MM.1S (cell line): ENCODE results near the gene CAPN12.

ENCODE experiments used
- DNase-seq: peaks from one replicate; pipeline ENCODE4 v3.0.0-alpha.2; 2015
- H2AFZ ChIP-seq: fragments of 300-600 bp; sonication (generic); 2 replicates; pipeline ENCODE4 v1.6.0; 2016; ENCODE audit warnings: antibody characterized with exemption, low read length
- H3F3A ChIP-seq: fragments of 300-600 bp; sonication (generic); 2 replicates; pipeline ENCODE4 v1.6.1; 2016; ENCODE audit warnings: mild to moderate bottlenecking, antibody characterized with exemption, low read length, moderate library complexity, mixed read lengths; ENCODE audit not compliant: insufficient read depth
- H3K27ac ChIP-seq: fragments of 300-600 bp; sonication (generic); 2 replicates; pipeline ENCODE4 v1.5.1; 2016; ENCODE audit warnings: mild to moderate bottlenecking, low read length
- H3K27me3 ChIP-seq: fragments of 300-600 bp; sonication (generic); replicated peaks from 2 replicates; pipeline ENCODE4 v1.6.0; 2016; ENCODE audit warnings: low read length; ENCODE audit not compliant: insufficient read depth
- H3K36me3 ChIP-seq: fragments of 300-600 bp; sonication (generic); replicated peaks from 2 replicates; pipeline ENCODE4 v1.6.1; 2016; ENCODE audit warnings: mild to moderate bottlenecking, low read length, mixed read lengths; ENCODE audit not compliant: insufficient read depth
- H3K4me1 ChIP-seq: fragments of 300-600 bp; sonication (generic); 2 replicates; pipeline ENCODE4 v1.6.1; 2016; ENCODE audit warnings: low read length, mixed read lengths
- H3K4me2 ChIP-seq: fragments of 300-600 bp; sonication (generic); 2 replicates; pipeline ENCODE4 v1.6.0; 2016; ENCODE audit warnings: low read depth, low read length
- H3K4me3 ChIP-seq: fragments of 300-600 bp; sonication (generic); 2 replicates; pipeline ENCODE4 v1.5.1; 2016; ENCODE audit warnings: low read length, mixed read lengths
- H3K79me2 ChIP-seq: fragments of 300-600 bp; sonication (generic); 2 replicates; pipeline ENCODE4 v1.6.1; 2016; ENCODE audit warnings: mixed run types, low read length, mixed read lengths
- H3K9ac ChIP-seq: fragments of 300-600 bp; sonication (generic); 2 replicates; pipeline ENCODE4 v1.6.1; 2016; ENCODE audit warnings: low read length, mixed read lengths
- H3K9me2 ChIP-seq: fragments of 300-600 bp; sonication (generic); replicated peaks from 2 replicates; pipeline ENCODE4 v1.6.1; 2016; ENCODE audit warnings: mild to moderate bottlenecking, low read length, mixed read lengths; ENCODE audit not compliant: insufficient read depth
- H3K9me3 ChIP-seq: fragments of 300-600 bp; sonication (generic); replicated peaks from 2 replicates; pipeline ENCODE4 v1.6.1; 2016; ENCODE audit warnings: mild to moderate bottlenecking, low read length, mixed read lengths; ENCODE audit not compliant: insufficient read depth
- H4K20me1 ChIP-seq: fragments of 300-600 bp; sonication (generic); 2 replicates; pipeline ENCODE4 v1.6.1; 2016; ENCODE audit warnings: mild to moderate bottlenecking, low read length, moderate library complexity, mixed read lengths; ENCODE audit not compliant: insufficient read depth
- EZH2 ChIP-seq: fragments of 300-600 bp; sonication (generic); optimal IDR thresholded peaks from 2 replicates; pipeline ENCODE3; 2017; ENCODE audit warnings: low read depth, mild to moderate bottlenecking, antibody characterized with exemption, low read length, mixed read lengths
- EZH2phosphoT487 ChIP-seq: fragments of 300-600 bp; sonication (generic); IDR thresholded peaks from 2 replicates; pipeline ENCODE4 v1.6.1; 2018; ENCODE audit warnings: antibody characterized with exemption, low read length
- TF ChIP-seq, protein P1 (sequence below): fragments of 300-600 bp; sonication (generic); IDR thresholded peaks from 2 replicates; pipeline ENCODE4 v1.5.1; 2016; ENCODE audit warnings: antibody characterized with exemption, low read length, mixed read lengths

CAPN12 gene

GRCh38 chr19:38712161-38712748, 32.0 kb downstream of the CAPN12 start:
- no peaks in the 10 kb centered on the region for H3K36me3 ChIP-seq
- H2AFZ ChIP-seq = no peak overlapping the region
- H3K4me3 ChIP-seq = no peak overlapping the region
- H3K27me3 ChIP-seq = no peaks in the 10 kb centered on the region
- no peak overlapping the region for H3K27ac ChIP-seq
- no peaks in the 10 kb centered on the region for H3K9me3 ChIP-seq
- no peaks in the 10 kb centered on the region; the same call in 1 of the 2 replicates for H3K79me2 ChIP-seq
- no peaks in the 10 kb centered on the region for H3K4me1 ChIP-seq
- no peak overlapping the region for H3K4me2 ChIP-seq
- no peaks in the 10 kb centered on the region for H3K9me2 ChIP-seq
- H3K9ac ChIP-seq = no peak overlapping the region
- TF ChIP-seq EZH2phosphoT487 (no peak), EZH2 (no peak)
- TF ChIP-seq, protein P1, sequence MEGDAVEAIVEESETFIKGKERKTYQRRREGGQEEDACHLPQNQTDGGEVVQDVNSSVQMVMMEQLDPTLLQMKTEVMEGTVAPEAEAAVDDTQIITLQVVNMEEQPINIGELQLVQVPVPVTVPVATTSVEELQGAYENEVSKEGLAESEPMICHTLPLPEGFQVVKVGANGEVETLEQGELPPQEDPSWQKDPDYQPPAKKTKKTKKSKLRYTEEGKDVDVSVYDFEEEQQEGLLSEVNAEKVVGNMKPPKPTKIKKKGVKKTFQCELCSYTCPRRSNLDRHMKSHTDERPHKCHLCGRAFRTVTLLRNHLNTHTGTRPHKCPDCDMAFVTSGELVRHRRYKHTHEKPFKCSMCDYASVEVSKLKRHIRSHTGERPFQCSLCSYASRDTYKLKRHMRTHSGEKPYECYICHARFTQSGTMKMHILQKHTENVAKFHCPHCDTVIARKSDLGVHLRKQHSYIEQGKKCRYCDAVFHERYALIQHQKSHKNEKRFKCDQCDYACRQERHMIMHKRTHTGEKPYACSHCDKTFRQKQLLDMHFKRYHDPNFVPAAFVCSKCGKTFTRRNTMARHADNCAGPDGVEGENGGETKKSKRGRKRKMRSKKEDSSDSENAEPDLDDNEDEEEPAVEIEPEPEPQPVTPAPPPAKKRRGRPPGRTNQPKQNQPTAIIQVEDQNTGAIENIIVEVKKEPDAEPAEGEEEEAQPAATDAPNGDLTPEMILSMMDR = no peak
- DNase-seq = no peak
- H3F3A ChIP-seq = no peaks in the 10 kb centered on the region
- no peaks in the 10 kb centered on the region for H4K20me1 ChIP-seq

DNA sequence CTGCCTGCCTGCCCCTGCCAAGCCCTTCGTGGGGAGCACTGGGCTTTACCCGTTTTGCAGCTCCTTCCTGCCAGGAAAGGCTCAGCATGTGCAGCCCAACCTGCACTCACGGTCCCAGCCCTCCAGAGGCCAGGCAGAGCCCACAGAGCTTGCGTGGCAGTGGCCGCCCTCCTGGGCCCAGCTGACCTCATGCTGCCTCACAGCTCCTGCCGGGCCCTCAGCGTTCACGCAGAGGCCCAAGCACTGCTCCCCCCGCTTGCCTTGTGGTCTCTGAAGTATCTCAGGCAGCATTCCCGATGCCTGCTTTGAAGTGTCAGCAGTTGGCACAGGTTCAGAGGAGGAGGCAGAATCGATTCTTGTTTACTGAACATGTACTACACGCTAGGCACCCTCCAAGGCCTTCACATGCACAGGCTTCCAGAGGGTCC, 32.5 kb downstream of the CAPN12 start:
- Histone ChIP-seq H3K9me2 (no peaks in the 10 kb centered on the region), H4K20me1 (no peaks in the 10 kb centered on the region), H3K9me3 (no peaks in the 10 kb centered on the region), H3K9ac (no peak overlapping the region), H3K27ac (no peak overlapping the region), H3K36me3 (no peaks in the 10 kb centered on the region), H3K4me1 (no peaks in the 10 kb centered on the region), H2AFZ (no peak overlapping the region), H3K27me3 (no peaks in the 10 kb centered on the region), H3K4me3 (no peak overlapping the region), H3K4me2 (no peak overlapping the region), H3F3A (no peaks in the 10 kb centered on the region), H3K79me2 (no peaks in the 10 kb centered on the region; the same call in 1 of the 2 replicates)
- DNase-seq = no peak
- TF ChIP-seq EZH2 (no peak), EZH2phosphoT487 (no peak)
- TF ChIP-seq, protein P1 = no peak

DNA sequence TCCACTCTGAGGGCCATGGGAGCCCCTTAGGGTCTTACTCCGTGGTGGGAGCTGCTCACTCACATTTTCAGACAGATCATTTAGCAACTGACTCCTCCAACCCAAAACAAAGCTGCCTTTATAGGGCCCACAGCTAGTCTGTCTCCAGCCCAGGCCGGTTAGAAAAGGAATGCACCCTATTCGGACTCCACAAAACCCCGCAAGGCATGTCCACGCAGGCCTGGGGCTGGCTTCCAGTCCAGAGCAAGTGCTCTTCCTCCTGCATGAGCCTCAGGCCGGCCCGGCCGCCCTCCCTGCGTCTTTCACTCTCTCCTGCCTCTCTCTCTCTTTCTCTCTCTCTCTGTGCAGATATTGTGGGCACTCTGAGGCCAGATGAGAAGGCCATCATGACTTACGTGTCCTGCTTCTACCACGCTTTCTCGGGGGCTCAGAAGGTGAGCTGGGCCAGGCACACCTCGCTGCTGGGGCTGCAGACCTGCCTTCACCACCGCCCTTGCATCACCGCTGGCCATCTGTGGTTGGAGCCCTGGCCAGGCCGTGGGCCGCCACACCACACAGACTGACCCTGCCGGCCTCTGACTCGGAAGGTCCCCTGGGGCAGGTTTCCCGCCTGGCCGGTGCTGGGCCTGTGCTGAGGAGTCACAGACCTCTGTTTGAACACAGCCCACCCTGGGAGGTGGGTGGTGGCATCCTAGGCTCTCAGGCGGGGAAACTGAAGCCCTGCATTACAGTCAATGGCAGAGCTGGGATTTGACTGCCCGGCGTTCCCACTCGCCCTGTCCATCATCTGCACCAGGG, 33.1 kb downstream of the CAPN12 start:
- no peak overlapping the region for H3K4me2 ChIP-seq
- DNase-seq = no peak
- H3K27ac ChIP-seq = no peak overlapping the region
- H3K9me3 ChIP-seq = no peaks in the 10 kb centered on the region
- TF ChIP-seq, protein P1 = no peak
- TF ChIP-seq EZH2 (no peak), EZH2phosphoT487 (no peak)
- H3K4me3 ChIP-seq = no peak overlapping the region
- no peaks in the 10 kb centered on the region for H3F3A ChIP-seq
- H2AFZ ChIP-seq = no peak overlapping the region
- H4K20me1 ChIP-seq = no peaks in the 10 kb centered on the region
- no peaks in the 10 kb centered on the region for H3K4me1 ChIP-seq
- no peaks in the 10 kb centered on the region for H3K9me2 ChIP-seq
- no peak overlapping the region for H3K9ac ChIP-seq
- H3K36me3 ChIP-seq = no peaks in the 10 kb centered on the region
- H3K79me2 ChIP-seq = no peaks in the 10 kb centered on the region; the same call in 1 of the 2 replicates
- no peaks in the 10 kb centered on the region for H3K27me3 ChIP-seq
